Measurements from ENCODE around the gene C5orf47. TPM values are rescaled to one million over a fixed set of nuclear protein-coding genes. Genes with fewer than 3 reads are reported as not detected.

The C5orf47 gene
- total RNA-seq, 3 donors from 2014 or later (not counting 1 experiment from before 2014, with no cell fraction given): not detected

- intact Hi-C loops (cut with micrococcal nuclease): no loop called here
- no peaks in the 10 kb centered on the region for H3K4me1 ChIP-seq (ENCODE audit: control insufficient read depth, insufficient read depth, low read length)
- no peak for ATAC-seq
- Mint-ChIP-seq H3K27me3 (ENCODE audit: low read depth in 2 of 2) (peaks cover 9 to 11% of the 10 kb centered on the region in 2 donors), H3K9me3 (no peaks in the 10 kb centered on the region), H3K4me3 (no peak overlapping the region), H3K36me3 (no peaks in the 10 kb centered on the region), H3K4me1 (peaks cover 0 to 9% of the 10 kb centered on the region in 2 donors), H3K27ac (no peak overlapping the region)
- no peaks in the 10 kb centered on the region for H3K36me3 ChIP-seq (ENCODE audit: control insufficient read depth, insufficient read depth, low read length)
- no peaks in the 10 kb centered on the region for H3K9me3 ChIP-seq (ENCODE audit: control insufficient read depth, insufficient read depth, low read length)
- 65% methylated on average over 4 of the region's 4 CpGs for WGBS (ENCODE audit: insufficient coverage)
- no peaks in the 10 kb centered on the region for H3K27me3 ChIP-seq (ENCODE audit: control insufficient read depth, insufficient read depth, low read length)
- H3K4me3 ChIP-seq (ENCODE audit: low read length): no peak overlapping the region
- H3K27ac ChIP-seq (ENCODE audit: low read length): no peak overlapping the region
- TF ChIP-seq CTCF (IDR thresholded peaks at IDR 0.05): no peak
- DNase-seq: no peak
These were observed 21.7 kb upstream of the C5orf47 start for GRCh38 chr5:173967241-173967640.

- Histone ChIP-seq H3K27ac (ENCODE audit: low read length) (no peak overlapping the region), H3K9me3 (ENCODE audit: control insufficient read depth, insufficient read depth, low read length) (no peaks in the 10 kb centered on the region), H3K36me3 (ENCODE audit: control insufficient read depth, insufficient read depth, low read length) (no peaks in the 10 kb centered on the region), H3K27me3 (ENCODE audit: control insufficient read depth, insufficient read depth, low read length) (no peaks in the 10 kb centered on the region), H3K4me1 (ENCODE audit: control insufficient read depth, insufficient read depth, low read length) (peaks cover 7% of the 10 kb centered on the region), H3K4me3 (ENCODE audit: low read length) (no peak overlapping the region)
- H3K4me1 Mint-ChIP-seq: peaks cover 4 to 14% of the 10 kb centered on the region in 2 donors
- no peaks in the 10 kb centered on the region for H3K9me3 Mint-ChIP-seq
- no peak overlapping the region for H3K4me3 Mint-ChIP-seq
- H3K36me3 Mint-ChIP-seq: no peaks in the 10 kb centered on the region
- ATAC-seq: no peak
- WGBS (ENCODE audit: insufficient coverage): 83% methylated on average over 8 of the region's 9 CpGs
- TF ChIP-seq CTCF (IDR thresholded peaks at IDR 0.05): no peak
- intact Hi-C loops (cut with micrococcal nuclease): no loop called here
- no peak overlapping the region for H3K27ac Mint-ChIP-seq
- peaks cover 14% of the 10 kb centered on the region in 2 donors for H3K27me3 Mint-ChIP-seq (ENCODE audit: low read depth in 2 of 2)
- no peak for DNase-seq
These were observed 20.7 kb upstream of the C5orf47 start for GRCh38 chr5:173968154-173968797.

- WGBS (ENCODE audit: insufficient coverage): 84% methylated on average over 12 of the region's 12 CpGs
- intact Hi-C loops (cut with micrococcal nuclease): loop anchor here (2.0 kb wide), 1 partner anchor 71 kb away; no protein-coding TSS in a partner anchor
- H3K36me3 Mint-ChIP-seq: no peaks in the 10 kb centered on the region
- ATAC-seq: no peak
- Histone ChIP-seq H3K4me1 (ENCODE audit: control insufficient read depth, insufficient read depth, low read length) (peaks cover 12% of the 10 kb centered on the region), H3K27me3 (ENCODE audit: control insufficient read depth, insufficient read depth, low read length) (no peaks in the 10 kb centered on the region), H3K27ac (ENCODE audit: low read length) (no peak overlapping the region), H3K9me3 (ENCODE audit: control insufficient read depth, insufficient read depth, low read length) (no peaks in the 10 kb centered on the region), H3K4me3 (ENCODE audit: low read length) (no peak overlapping the region), H3K36me3 (ENCODE audit: control insufficient read depth, insufficient read depth, low read length) (no peaks in the 10 kb centered on the region)
- no peak for TF ChIP-seq CTCF (IDR thresholded peaks at IDR 0.05)
- no peak for DNase-seq
- no peak overlapping the region for H3K4me3 Mint-ChIP-seq
- no peaks in the 10 kb centered on the region for H3K9me3 Mint-ChIP-seq
- peaks cover 8 to 17% of the 10 kb centered on the region in 2 donors for H3K4me1 Mint-ChIP-seq
- H3K27me3 Mint-ChIP-seq (ENCODE audit: low read depth in 2 of 2): peaks cover 19 to 20% of the 10 kb centered on the region in 2 donors
- H3K27ac Mint-ChIP-seq: no peak overlapping the region
These were observed 19.6 kb upstream of the C5orf47 start for GRCh38 chr5:173969167-173970049.
